Measurements from ENCODE around the gene COL5A2.

Gene COL5A2

DNA sequence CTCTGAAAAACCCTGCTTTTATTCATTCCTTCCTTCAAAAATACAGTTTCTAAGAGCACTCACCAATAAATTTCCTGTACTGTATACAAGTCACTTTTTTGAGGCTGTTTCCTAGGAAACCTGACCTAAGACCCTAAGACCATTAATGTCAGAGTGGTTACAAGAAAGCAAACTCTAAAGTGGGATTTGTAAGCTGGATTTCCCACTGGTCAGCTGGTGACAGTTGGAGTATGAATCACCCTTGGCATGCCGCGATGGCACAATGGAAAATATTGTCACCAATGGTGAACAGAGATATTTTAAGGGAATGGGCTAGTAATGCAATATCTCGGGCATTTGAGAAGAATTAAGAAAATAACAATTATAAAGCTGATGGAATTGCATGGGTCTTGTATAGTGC, 103.4 kb downstream of the COL5A2 start:
- H3K4me1 ChIP-seq (ENCODE audit: control insufficient read depth, insufficient read depth, low read length): peaks cover 15% of the 10 kb centered on the region
- H3K9ac ChIP-seq (ENCODE audit: low read length): no peak overlapping the region
- H3K4me3 ChIP-seq (ENCODE audit: low read length): no peak overlapping the region
- no peak for DNase-seq (ENCODE audit: low read depth)
- H3K9me3 ChIP-seq (ENCODE audit: control insufficient read depth, low read length): no peaks in the 10 kb centered on the region
- H3K27me3 ChIP-seq (replicated peaks; ENCODE audit: control insufficient read depth, insufficient read depth, low read length): no peaks in the 10 kb centered on the region
- peaks cover 99% of the 10 kb centered on the region for H3K36me3 ChIP-seq (ENCODE audit: control insufficient read depth, insufficient read depth, low read length, severe bottlenecking)

DNA sequence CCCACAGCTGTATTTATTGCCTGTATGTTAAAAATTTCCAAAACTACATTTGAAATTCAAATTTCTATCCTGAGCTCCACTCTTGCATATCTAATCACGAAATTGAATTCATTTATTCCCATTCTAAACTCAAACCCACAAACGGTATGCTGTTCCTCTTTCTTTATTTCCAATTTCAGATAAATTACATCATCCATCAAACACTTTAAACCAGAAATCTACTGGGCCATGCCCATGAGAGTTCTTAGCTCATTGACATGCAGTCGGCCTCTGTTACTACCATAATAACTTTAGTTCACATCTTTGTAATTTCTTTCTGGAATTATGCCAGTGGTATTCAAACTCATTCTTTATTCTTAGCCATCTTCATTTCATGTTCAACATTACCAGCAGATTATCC, 105.1 kb downstream of the COL5A2 start:
- no peak for DNase-seq (ENCODE audit: low read depth)
- Histone ChIP-seq H3K9ac (ENCODE audit: low read length) (no peak overlapping the region), H3K4me1 (ENCODE audit: control insufficient read depth, insufficient read depth, low read length) (peaks cover 15% of the 10 kb centered on the region), H3K27me3 (replicated peaks; ENCODE audit: control insufficient read depth, insufficient read depth, low read length) (no peaks in the 10 kb centered on the region), H3K4me3 (ENCODE audit: low read length) (no peak overlapping the region), H3K9me3 (ENCODE audit: control insufficient read depth, low read length) (no peaks in the 10 kb centered on the region), H3K36me3 (ENCODE audit: control insufficient read depth, insufficient read depth, low read length, severe bottlenecking) (peaks cover 99% of the 10 kb centered on the region)

DNA sequence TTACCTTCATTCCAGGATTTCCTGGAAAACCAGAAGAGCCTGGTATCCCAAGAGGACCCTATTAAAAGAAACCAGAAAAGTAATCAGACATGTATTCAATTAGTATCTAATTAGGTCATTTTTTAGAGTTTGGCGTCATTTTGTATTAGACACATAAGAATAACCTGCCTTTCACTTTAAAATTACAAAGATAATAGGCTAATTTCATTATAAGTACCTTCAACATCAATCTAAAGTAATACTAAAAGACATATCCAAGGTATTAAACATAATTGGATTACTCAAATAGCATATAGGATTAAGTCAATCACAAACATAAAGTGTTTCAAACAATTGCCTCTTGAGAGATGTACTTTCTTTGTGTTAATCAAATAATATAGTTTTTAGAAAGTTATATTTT, 107.5 kb downstream of the COL5A2 start:
- Histone ChIP-seq H3K9me3 (ENCODE audit: control insufficient read depth, low read length) (no peaks in the 10 kb centered on the region), H3K27me3 (replicated peaks; ENCODE audit: control insufficient read depth, insufficient read depth, low read length) (no peaks in the 10 kb centered on the region), H3K9ac (ENCODE audit: low read length) (no peak overlapping the region), H3K4me3 (ENCODE audit: low read length) (no peak overlapping the region), H3K36me3 (ENCODE audit: control insufficient read depth, insufficient read depth, low read length, severe bottlenecking) (peaks cover 99% of the 10 kb centered on the region), H3K4me1 (ENCODE audit: control insufficient read depth, insufficient read depth, low read length) (peaks cover 15% of the 10 kb centered on the region)
- DNase-seq (ENCODE audit: low read depth): no peak

DNA sequence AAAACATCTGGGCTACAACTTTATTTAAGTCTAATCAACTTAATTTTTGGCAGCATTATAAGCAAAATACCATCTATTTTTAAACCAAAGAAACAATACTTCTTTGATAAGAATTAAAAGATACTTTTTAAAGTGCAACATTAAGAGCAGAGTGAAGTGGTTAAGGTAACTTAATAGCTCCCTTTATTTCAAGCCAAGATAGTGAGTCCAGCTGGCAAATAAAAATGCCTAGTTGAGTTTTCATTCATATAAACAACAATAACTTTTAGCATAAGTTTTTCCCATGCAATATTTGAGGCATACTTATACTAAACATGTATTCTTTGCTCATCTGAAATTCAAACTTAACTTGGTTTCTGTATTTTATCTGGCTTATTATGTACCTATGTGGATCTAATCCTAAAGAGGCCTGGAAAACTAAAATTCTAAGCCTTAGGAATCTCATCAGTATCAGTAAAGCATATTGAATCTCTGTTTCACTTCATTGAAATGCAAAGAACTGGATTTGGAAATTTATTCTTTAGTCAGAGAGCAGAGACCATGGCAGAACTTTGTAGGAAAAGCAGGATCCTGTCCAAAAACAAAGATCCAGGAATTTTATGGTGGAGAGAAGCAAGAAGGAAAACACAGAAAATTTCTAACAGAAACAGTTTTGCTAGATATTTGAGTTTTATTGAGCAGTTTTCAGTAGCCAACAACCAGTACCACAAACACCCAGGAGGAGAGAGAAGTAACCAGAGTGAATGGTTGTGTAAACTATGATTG, 109.5 kb downstream of the COL5A2 start:
- peaks cover 6% of the 10 kb centered on the region for H3K4me1 ChIP-seq (ENCODE audit: control insufficient read depth, insufficient read depth, low read length)
- DNase-seq (ENCODE audit: low read depth): no peak
- H3K9me3 ChIP-seq (ENCODE audit: control insufficient read depth, low read length): no peaks in the 10 kb centered on the region
- peak overlapping the region; percentile 15 for H3K9ac ChIP-seq (ENCODE audit: low read length)
- no peaks in the 10 kb centered on the region for H3K27me3 ChIP-seq (replicated peaks; ENCODE audit: control insufficient read depth, insufficient read depth, low read length)
- H3K36me3 ChIP-seq (ENCODE audit: control insufficient read depth, insufficient read depth, low read length, severe bottlenecking): peaks cover 99% of the 10 kb centered on the region
- no peak overlapping the region for H3K4me3 ChIP-seq (ENCODE audit: low read length)

DNA sequence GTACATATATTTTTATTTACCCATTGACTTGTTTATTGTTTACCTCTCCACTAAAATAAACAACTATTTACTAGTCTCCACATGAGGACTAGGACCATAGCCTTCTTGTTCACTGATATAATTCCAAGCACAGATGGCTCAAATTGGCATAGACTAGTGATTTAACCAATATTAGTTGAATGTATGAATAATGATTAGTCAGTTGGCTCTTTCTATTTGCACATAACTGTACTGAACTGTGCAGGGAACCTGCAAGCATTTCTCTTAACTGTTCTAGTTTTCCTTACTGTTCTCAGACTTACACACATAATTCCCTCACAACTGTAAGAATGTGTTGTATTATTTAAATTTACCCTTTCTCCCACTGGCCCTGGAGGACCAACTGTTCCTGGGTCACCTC, 113.5 kb downstream of the COL5A2 start:
- H3K4me1 ChIP-seq (ENCODE audit: control insufficient read depth, insufficient read depth, low read length): peaks cover 4% of the 10 kb centered on the region
- peaks cover 95% of the 10 kb centered on the region for H3K36me3 ChIP-seq (ENCODE audit: control insufficient read depth, insufficient read depth, low read length, severe bottlenecking)
- no peaks in the 10 kb centered on the region for H3K27me3 ChIP-seq (replicated peaks; ENCODE audit: control insufficient read depth, insufficient read depth, low read length)
- no peaks in the 10 kb centered on the region for H3K9me3 ChIP-seq (ENCODE audit: control insufficient read depth, low read length)
- no peak overlapping the region for H3K4me3 ChIP-seq (ENCODE audit: low read length)
- H3K9ac ChIP-seq (ENCODE audit: low read length): no peak overlapping the region
- no peak for DNase-seq (ENCODE audit: low read depth)

DNA sequence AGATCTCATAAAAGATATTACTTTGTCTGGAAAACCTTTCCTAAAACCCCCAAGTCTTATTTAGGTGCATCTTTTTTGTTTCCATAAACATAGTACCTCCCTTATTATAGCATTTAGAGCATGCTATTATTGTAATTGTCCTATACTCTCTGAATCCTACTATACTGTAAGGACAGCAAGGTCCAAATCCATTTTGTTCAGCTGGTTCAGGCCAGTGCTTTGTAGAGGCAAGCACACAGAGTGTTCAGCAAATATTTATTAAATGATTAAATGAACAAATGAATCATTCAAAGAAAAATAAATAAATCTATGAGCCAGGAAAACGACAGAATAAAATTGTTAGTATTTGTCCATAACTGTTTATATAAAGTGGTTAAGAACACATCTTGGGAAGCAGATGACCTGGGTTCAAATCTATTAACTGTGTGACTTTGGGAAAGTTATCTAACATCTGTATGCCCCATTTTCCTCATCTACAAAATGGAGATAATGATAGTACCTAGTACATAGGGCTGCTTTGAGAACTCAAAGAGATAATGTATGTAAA, 119.4 kb downstream of the COL5A2 start:
- peaks cover 94% of the 10 kb centered on the region for H3K36me3 ChIP-seq (ENCODE audit: control insufficient read depth, insufficient read depth, low read length, severe bottlenecking)
- DNase-seq (ENCODE audit: low read depth): no peak
- H3K4me3 ChIP-seq (ENCODE audit: low read length): no peak overlapping the region
- H3K4me1 ChIP-seq (ENCODE audit: control insufficient read depth, insufficient read depth, low read length): peaks cover 19% of the 10 kb centered on the region
- no peaks in the 10 kb centered on the region for H3K9me3 ChIP-seq (ENCODE audit: control insufficient read depth, low read length)
- H3K9ac ChIP-seq (ENCODE audit: low read length): no peak overlapping the region
- H3K27me3 ChIP-seq (replicated peaks; ENCODE audit: control insufficient read depth, insufficient read depth, low read length): no peaks in the 10 kb centered on the region

DNA sequence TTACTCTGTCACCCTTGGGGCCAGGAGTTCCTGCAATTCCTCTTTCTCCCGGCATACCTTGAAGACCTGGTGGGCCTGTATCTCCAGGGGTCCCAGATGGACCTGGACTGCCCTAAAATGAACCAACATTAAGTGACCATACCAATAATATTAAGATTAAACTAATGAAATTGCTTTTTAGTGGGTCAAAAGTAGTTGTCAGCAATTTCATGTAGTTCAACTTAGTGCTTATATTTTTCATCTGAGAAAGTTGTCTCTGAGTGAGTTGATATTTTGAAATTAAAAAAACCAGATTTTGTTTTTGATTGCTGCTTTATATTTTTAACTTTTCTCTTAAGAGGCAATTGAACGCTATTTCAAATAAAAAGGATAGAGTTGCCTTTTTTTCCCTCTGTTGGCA, 122.2 kb downstream of the COL5A2 start:
- Histone ChIP-seq H3K9me3 (ENCODE audit: control insufficient read depth, low read length) (no peaks in the 10 kb centered on the region), H3K4me1 (ENCODE audit: control insufficient read depth, insufficient read depth, low read length) (peaks cover 23% of the 10 kb centered on the region), H3K36me3 (ENCODE audit: control insufficient read depth, insufficient read depth, low read length, severe bottlenecking) (peaks cover 95% of the 10 kb centered on the region), H3K4me3 (ENCODE audit: low read length) (no peak overlapping the region), H3K9ac (ENCODE audit: low read length) (peak overlapping the region; percentile 32), H3K27me3 (replicated peaks; ENCODE audit: control insufficient read depth, insufficient read depth, low read length) (no peaks in the 10 kb centered on the region)
- no peak for DNase-seq (ENCODE audit: low read depth)

DNA sequence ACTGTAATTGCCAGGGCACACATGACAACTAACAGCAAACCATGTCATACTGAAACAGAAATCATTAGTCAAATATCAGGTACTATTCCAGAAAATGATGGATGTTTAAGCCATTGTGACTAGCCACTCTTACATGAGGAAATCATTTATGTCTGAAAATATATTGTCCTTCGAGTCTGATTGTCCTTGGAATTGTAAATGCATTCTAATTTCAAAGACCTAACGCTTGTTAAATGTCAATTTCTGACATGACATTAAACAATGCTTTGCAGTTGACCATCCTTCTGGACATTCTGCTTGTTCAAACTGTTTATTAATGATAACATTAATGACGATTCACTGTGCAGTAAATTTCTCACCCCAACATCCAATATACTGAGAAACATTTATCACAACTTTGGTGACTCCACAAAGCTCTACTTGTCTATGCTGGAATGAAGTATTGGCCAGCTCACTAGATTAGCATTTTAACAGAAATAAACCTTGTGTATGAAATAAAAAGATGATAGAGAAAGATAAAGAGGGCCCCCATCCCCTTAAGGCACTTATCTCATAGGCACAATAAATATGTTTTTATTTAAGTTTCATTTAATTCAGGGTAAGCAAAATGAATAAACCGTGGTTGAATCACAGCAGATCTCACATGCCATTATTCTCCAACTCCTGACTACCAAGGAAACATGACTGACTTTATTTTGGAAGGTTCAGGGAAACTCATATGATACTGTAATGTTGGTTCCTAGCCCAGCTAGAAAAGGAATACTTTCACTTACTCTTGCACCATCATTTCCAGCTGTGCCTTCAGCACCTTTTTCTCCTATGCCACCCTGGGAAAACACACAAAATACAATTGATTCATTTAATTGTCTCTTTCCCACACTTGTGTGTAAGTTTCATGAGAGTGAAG, 123.1 kb downstream of the COL5A2 start:
- peak; percentile 44 for DNase-seq (ENCODE audit: low read depth)
- Histone ChIP-seq H3K27me3 (replicated peaks; ENCODE audit: control insufficient read depth, insufficient read depth, low read length) (no peaks in the 10 kb centered on the region), H3K4me3 (ENCODE audit: low read length) (no peak overlapping the region), H3K36me3 (ENCODE audit: control insufficient read depth, insufficient read depth, low read length, severe bottlenecking) (peaks cover 99% of the 10 kb centered on the region), H3K4me1 (ENCODE audit: control insufficient read depth, insufficient read depth, low read length) (peaks cover 23% of the 10 kb centered on the region), H3K9me3 (ENCODE audit: control insufficient read depth, low read length) (no peaks in the 10 kb centered on the region), H3K9ac (ENCODE audit: low read length) (no peak overlapping the region)

DNA sequence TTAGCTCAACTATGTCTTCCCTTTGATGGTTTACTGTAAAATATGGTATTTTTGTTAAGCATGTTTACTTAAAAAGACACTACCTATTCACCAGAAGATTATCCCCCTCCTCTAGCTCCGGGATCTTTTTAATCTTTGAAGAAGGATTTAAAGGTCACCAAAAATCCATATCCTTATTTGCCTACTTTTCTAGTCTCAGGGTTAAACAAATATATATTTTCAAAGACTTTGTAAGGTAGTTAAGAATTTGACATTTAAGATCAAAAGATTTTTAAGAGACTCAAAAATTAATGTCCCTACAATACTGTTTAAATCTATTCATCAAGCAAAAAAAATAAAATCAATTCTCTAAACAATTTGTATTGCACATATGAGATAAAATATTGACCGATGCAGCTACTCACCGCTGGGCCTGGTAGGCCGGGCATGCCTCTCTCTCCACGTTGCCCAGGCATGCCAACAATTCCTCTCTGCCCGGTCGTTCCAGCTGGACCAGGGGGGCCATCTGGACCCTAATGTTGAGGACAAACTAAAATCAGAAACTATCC, 129.3 kb downstream of the COL5A2 start:
- H3K4me1 ChIP-seq (ENCODE audit: control insufficient read depth, insufficient read depth, low read length): peaks cover 42% of the 10 kb centered on the region
- H3K36me3 ChIP-seq (ENCODE audit: control insufficient read depth, insufficient read depth, low read length, severe bottlenecking): peaks cover 99% of the 10 kb centered on the region
- no peak for DNase-seq (ENCODE audit: low read depth)
- no peak overlapping the region for H3K9ac ChIP-seq (ENCODE audit: low read length)
- no peaks in the 10 kb centered on the region for H3K9me3 ChIP-seq (ENCODE audit: control insufficient read depth, low read length)
- H3K27me3 ChIP-seq (replicated peaks; ENCODE audit: control insufficient read depth, insufficient read depth, low read length): no peaks in the 10 kb centered on the region
- no peak overlapping the region for H3K4me3 ChIP-seq (ENCODE audit: low read length)

DNA sequence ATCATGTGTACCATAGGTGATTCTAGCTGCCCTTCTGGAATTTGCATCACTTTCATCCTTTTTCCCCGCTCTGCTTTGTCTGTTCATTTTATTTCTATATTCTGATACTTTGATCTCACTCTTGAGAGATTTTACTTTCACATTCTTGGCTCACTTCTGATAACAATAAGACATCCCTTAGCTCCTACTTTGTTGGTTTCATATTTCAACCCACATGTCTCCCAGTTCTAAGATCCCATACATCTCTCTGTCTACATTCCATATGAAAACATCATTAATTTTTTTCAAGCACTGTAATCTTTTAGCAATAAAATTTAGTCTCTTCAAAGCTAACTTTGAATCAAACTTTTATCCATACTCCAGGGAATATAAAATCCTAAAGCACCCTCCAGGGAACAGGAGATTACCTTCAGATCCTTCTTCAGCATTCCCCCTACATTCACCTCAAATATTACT, 129.8 kb downstream of the COL5A2 start:
- peak; percentile 45 for DNase-seq (ENCODE audit: low read depth)
- Histone ChIP-seq H3K9me3 (ENCODE audit: control insufficient read depth, low read length) (no peaks in the 10 kb centered on the region), H3K36me3 (ENCODE audit: control insufficient read depth, insufficient read depth, low read length, severe bottlenecking) (peaks cover 99% of the 10 kb centered on the region)

DNA sequence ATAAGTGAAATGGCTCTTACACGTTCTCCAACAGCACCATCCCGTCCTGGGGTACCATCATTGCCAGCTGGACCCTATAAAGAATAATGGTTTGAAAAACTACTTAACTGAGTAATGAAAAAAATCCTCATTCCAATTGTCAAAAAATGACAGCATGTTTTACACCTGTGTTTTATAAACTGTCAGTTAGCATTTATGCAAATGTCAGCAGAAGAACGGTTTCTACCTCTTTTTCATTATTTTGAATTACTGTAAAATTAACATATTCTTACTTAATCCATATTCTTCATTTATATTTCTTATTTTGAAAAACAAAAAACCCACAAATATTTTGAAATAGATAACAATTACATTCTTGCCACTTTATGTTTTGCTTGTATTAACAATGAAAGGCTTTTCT, 131.4 kb downstream of the COL5A2 start:
- DNase-seq (ENCODE audit: low read depth): no peak
- Histone ChIP-seq H3K9ac (ENCODE audit: low read length) (no peak overlapping the region), H3K36me3 (ENCODE audit: control insufficient read depth, insufficient read depth, low read length, severe bottlenecking) (peaks cover 99% of the 10 kb centered on the region), H3K4me3 (ENCODE audit: low read length) (no peak overlapping the region), H3K27me3 (replicated peaks; ENCODE audit: control insufficient read depth, insufficient read depth, low read length) (no peaks in the 10 kb centered on the region), H3K4me1 (ENCODE audit: control insufficient read depth, insufficient read depth, low read length) (peaks cover 37% of the 10 kb centered on the region), H3K9me3 (ENCODE audit: control insufficient read depth, low read length) (no peaks in the 10 kb centered on the region)

More for the DNA sequence above, 129.8 kb downstream of the COL5A2 start:
- H3K4me1 ChIP-seq (ENCODE audit: control insufficient read depth, insufficient read depth, low read length): peaks cover 42% of the 10 kb centered on the region
- no peaks in the 10 kb centered on the region for H3K27me3 ChIP-seq (replicated peaks; ENCODE audit: control insufficient read depth, insufficient read depth, low read length)
- no peak overlapping the region for H3K9ac ChIP-seq (ENCODE audit: low read length)
- no peak overlapping the region for H3K4me3 ChIP-seq (ENCODE audit: low read length)
